Parathyroid adenoma (tissue), 2 donors: ENCODE measurements around the gene AMBP.

Experiments used
- H2AFZ ChIP-seq: fragments of 300-600 bp; sonication (generic); one replicate; pipeline ENCODE4 v1.7.0; 2017; ENCODE audit warnings: antibody characterized with exemption, mild to moderate bottlenecking
- H3K27ac ChIP-seq: fragments of 300-600 bp; sonication (generic); one replicate; pipeline ENCODE4 v1.7.0; 2017
- H3K27me3 ChIP-seq: fragments of 300-600 bp; sonication (generic); one replicate; pipeline ENCODE4 v1.7.0; 2017; ENCODE audit warnings: low read length; ENCODE audit not compliant: control insufficient read depth, insufficient read depth
- H3K36me3 ChIP-seq: fragments of 300-600 bp; sonication (generic); one replicate; pipeline ENCODE4 v1.7.0; 2017; ENCODE audit warnings: low read length; ENCODE audit not compliant: control insufficient read depth, insufficient read depth
- H3K4me1 ChIP-seq: fragments of 300-600 bp; sonication (generic); one replicate; pipeline ENCODE4 v1.7.0; 2017; ENCODE audit warnings: control low read depth
- H3K4me2 ChIP-seq: fragments of 300-600 bp; sonication (generic); one replicate; pipeline ENCODE4 v1.7.0; 2017; ENCODE audit warnings: low read length
- H3K4me3 ChIP-seq: fragments of 300-600 bp; sonication (generic); one replicate; pipeline ENCODE4 v1.7.0; 2017; ENCODE audit warnings: low read depth, low read length
- H3K79me2 ChIP-seq: fragments of 300-600 bp; sonication (generic); one replicate; pipeline ENCODE4 v1.7.0; 2017; ENCODE audit warnings: control low read depth
- H3K9ac ChIP-seq: fragments of 300-600 bp; sonication (generic); one replicate; pipeline ENCODE4 v1.7.0; 2017; ENCODE audit warnings: mild to moderate bottlenecking
- H3K9me3 ChIP-seq: fragments of 300-600 bp; sonication (generic); one replicate; pipeline ENCODE4 v1.7.0; 2017; ENCODE audit warnings: low read length; ENCODE audit not compliant: control insufficient read depth
- CTCF ChIP-seq: fragments of 300-600 bp; sonication (generic); IDR thresholded peaks from one replicate; pipeline ENCODE4 v1.7.0; 2017; ENCODE audit warnings: antibody characterized with exemption, mild to moderate bottlenecking
- donor health status: primary hyperparathyroidism.

Gene AMBP

DNA sequence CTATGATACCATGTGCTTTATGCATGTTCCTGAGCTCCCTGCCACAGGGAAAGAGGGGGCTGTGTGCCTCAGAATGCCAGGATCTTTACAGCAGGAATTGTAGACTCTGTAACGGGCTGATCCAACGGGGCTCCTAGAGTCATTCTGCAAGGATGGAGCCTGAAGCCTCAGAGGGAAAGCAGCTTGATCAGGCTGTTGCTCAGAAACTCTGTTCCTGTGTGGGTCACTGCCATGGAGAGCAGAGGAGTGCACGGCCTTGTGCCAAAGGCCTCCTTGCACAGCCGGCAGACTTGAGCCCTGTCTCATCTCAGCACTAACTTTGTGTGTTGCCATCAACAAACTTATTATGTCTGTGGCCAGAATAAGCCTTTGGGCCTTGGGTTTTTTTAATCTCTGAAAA lies 51.8 kb downstream of the AMBP start:
- H3K4me1 ChIP-seq = no peaks in the 10 kb centered on the region
- no peaks in the 10 kb centered on the region for H3K36me3 ChIP-seq
- no peak overlapping the region for H2AFZ ChIP-seq
- no peak overlapping the region for H3K27ac ChIP-seq
- TF ChIP-seq CTCF = no peak
- no peak overlapping the region for H3K9ac ChIP-seq
- no peaks in the 10 kb centered on the region for H3K27me3 ChIP-seq
- H3K79me2 ChIP-seq = no peaks in the 10 kb centered on the region
- no peak overlapping the region for H3K4me2 ChIP-seq
- no peaks in the 10 kb centered on the region for H3K9me3 ChIP-seq
- no peak overlapping the region for H3K4me3 ChIP-seq

GRCh38 chr9:114025760-114026159 lies 52.3 kb downstream of the AMBP start:
- Histone ChIP-seq H3K4me3 (no peak overlapping the region), H3K4me2 (no peak overlapping the region), H2AFZ (no peak overlapping the region), H3K9ac (no peak overlapping the region), H3K79me2 (no peaks in the 10 kb centered on the region), H3K27me3 (no peaks in the 10 kb centered on the region), H3K36me3 (no peaks in the 10 kb centered on the region), H3K4me1 (no peaks in the 10 kb centered on the region), H3K27ac (no peak overlapping the region), H3K9me3 (no peaks in the 10 kb centered on the region)
- TF ChIP-seq CTCF = no peak

DNA sequence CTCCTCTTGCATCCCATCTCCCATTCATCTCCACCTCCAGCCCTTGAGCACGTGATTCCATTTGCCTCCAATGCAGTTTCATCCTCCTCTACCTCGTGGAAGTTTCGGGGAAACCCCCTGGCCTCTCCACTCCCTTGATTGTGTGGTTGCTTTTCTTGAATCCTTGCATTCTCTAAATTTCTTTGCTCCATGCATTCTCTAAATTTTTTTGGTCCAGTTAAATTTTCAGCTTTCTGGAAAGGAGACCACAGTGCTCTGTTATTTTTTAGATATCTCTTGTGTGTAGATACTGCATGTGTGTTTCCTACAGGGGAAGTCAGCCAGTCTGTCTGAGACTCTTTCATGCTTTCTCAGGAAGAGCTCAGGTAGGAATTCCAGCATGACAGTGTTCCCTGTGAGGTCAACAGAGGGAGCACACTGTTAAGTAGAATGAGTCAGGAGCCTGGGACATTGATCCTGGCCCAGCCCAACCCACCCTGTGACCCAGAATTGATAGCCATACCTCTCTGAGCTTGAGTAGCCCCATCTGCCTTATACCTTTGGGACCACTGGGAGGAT lies 52.8 kb downstream of the AMBP start:
- Histone ChIP-seq H3K79me2 (no peaks in the 10 kb centered on the region), H3K4me3 (no peak overlapping the region), H3K9me3 (no peaks in the 10 kb centered on the region), H3K27me3 (no peaks in the 10 kb centered on the region), H3K4me1 (no peaks in the 10 kb centered on the region), H3K4me2 (no peak overlapping the region), H3K36me3 (no peaks in the 10 kb centered on the region), H2AFZ (no peak overlapping the region), H3K27ac (no peak overlapping the region), H3K9ac (no peak overlapping the region)
- TF ChIP-seq CTCF = no peak

- H3K9me3 ChIP-seq = no peaks in the 10 kb centered on the region
- H3K4me1 ChIP-seq = no peaks in the 10 kb centered on the region
- H3K79me2 ChIP-seq = no peaks in the 10 kb centered on the region
- H3K27me3 ChIP-seq = no peaks in the 10 kb centered on the region
- H2AFZ ChIP-seq = no peak overlapping the region
- no peak overlapping the region for H3K4me3 ChIP-seq
- H3K27ac ChIP-seq = no peak overlapping the region
- H3K36me3 ChIP-seq = no peaks in the 10 kb centered on the region
- no peak overlapping the region for H3K4me2 ChIP-seq
- TF ChIP-seq CTCF = no peak
- H3K9ac ChIP-seq = no peak overlapping the region
Observed at GRCh38 chr9:114023961-114024360, 54.1 kb downstream of the AMBP start.

- H3K27me3 ChIP-seq = no peaks in the 10 kb centered on the region
- H3K4me1 ChIP-seq = no peaks in the 10 kb centered on the region
- no peaks in the 10 kb centered on the region for H3K79me2 ChIP-seq
- H2AFZ ChIP-seq = no peak overlapping the region
- H3K4me2 ChIP-seq = no peak overlapping the region
- no peaks in the 10 kb centered on the region for H3K36me3 ChIP-seq
- H3K4me3 ChIP-seq = no peak overlapping the region
- no peaks in the 10 kb centered on the region for H3K9me3 ChIP-seq
- no peak overlapping the region for H3K9ac ChIP-seq
- no peak overlapping the region for H3K27ac ChIP-seq
- no peak for TF ChIP-seq CTCF
Observed at GRCh38 chr9:114021578-114021977, 56.5 kb downstream of the AMBP start.
